ENCODE results near the gene CENPS.
A peak's percentile ranks its signal among the peaks of the same experiment; 100 is the strongest.
"Not testable (repeated sequence)": the region's sequence is repeated elsewhere in the genome, so short reads cannot be mapped to it uniquely, and the experiment has no call there.

Gene CENPS

GRCh38 chr1:10400013-10400412 is 30.2 kb upstream of the CENPS start:
- H3K4me1 Mint-ChIP-seq = peaks cover 39% of the 10 kb centered on the region
- CTCF ChIA-PET = interaction anchor here (0.8 to 3.2 kb wide), 2 partner anchors 30 to 94 kb away, joined by 3 to 11 read pairs; partner anchors contain the start of gene CENPS
- no peaks in the 10 kb centered on the region for H3K9me3 Mint-ChIP-seq
- no peak for DNase-seq
- peak overlapping the region; percentile 58 for H3K27ac Mint-ChIP-seq
- peaks cover 28% of the 10 kb centered on the region for H3K36me3 Mint-ChIP-seq
- H3K4me3 Mint-ChIP-seq = peak overlapping the region; percentile 81
- H3K27me3 Mint-ChIP-seq = peaks cover 5% of the 10 kb centered on the region

GRCh38 chr1:10401281-10401680 is 29.0 kb upstream of the CENPS start:
- Mint-ChIP-seq H3K4me3 (no peak overlapping the region), H3K27ac (no peak overlapping the region), H3K36me3 (peaks cover 29% of the 10 kb centered on the region), H3K4me1 (peaks cover 39% of the 10 kb centered on the region), H3K27me3 (peaks cover 5% of the 10 kb centered on the region), H3K9me3 (no peaks in the 10 kb centered on the region)
- CTCF ChIA-PET = interaction anchor here (3.2 kb wide), 1 partner anchor 29 kb away, joined by 11 read pairs; the partner anchor contains the start of gene CENPS
- no peak for DNase-seq

- Mint-ChIP-seq H3K4me3 (no peak overlapping the region), H3K27me3 (peaks cover 5% of the 10 kb centered on the region), H3K27ac (no peak overlapping the region), H3K36me3 (peaks cover 41% of the 10 kb centered on the region), H3K9me3 (no peaks in the 10 kb centered on the region), H3K4me1 (peaks cover 36% of the 10 kb centered on the region)
- CTCF ChIA-PET = no interaction called here
- no peak for DNase-seq
These were observed 27.4 kb upstream of the CENPS start for GRCh38 chr1:10402729-10403274.

- Mint-ChIP-seq H3K36me3 (peaks cover 56% of the 10 kb centered on the region), H3K4me3 (no peak overlapping the region), H3K27ac (no peak overlapping the region), H3K4me1 (peaks cover 5% of the 10 kb centered on the region), H3K9me3 (no peaks in the 10 kb centered on the region), H3K27me3 (no peaks in the 10 kb centered on the region)
- CTCF ChIA-PET = no interaction called here
- DNase-seq = no peak
These were observed 23.0 kb upstream of the CENPS start for GRCh38 chr1:10407201-10407600.

- peak; percentile 25 for DNase-seq
- Mint-ChIP-seq H3K36me3 (peaks cover 68% of the 10 kb centered on the region), H3K27ac (peak overlapping the region; percentile 90), H3K27me3 (no peaks in the 10 kb centered on the region), H3K4me3 (peak overlapping the region; percentile 53), H3K4me1 (peaks cover 23% of the 10 kb centered on the region), H3K9me3 (no peaks in the 10 kb centered on the region)
- CTCF ChIA-PET = interaction anchor here (0.8 to 1.0 kb wide), 2 partner anchors 14 to 205 kb away, joined by 3 to 4 read pairs; partner anchors contain the start of gene KIF1B
These were observed 14.9 kb upstream of the CENPS start for GRCh38 chr1:10415211-10415930.

- Mint-ChIP-seq H3K27ac (peak overlapping the region; percentile 15), H3K4me1 (peaks cover 23% of the 10 kb centered on the region), H3K36me3 (peaks cover 67% of the 10 kb centered on the region)
- not testable (repeated sequence) for DNase-seq, H3K27me3 Mint-ChIP-seq, H3K4me3 Mint-ChIP-seq, H3K9me3 Mint-ChIP-seq
- CTCF ChIA-PET = interaction anchor here (0.8 kb wide), 1 partner anchor 206 kb away, joined by 3 read pairs; the partner anchor contains the start of gene KIF1B
These were observed 14.3 kb upstream of the CENPS start for GRCh38 chr1:10415967-10416366.

GRCh38 chr1:10418741-10419140 is 11.5 kb upstream of the CENPS start:
- peaks cover 45% of the 10 kb centered on the region for H3K36me3 Mint-ChIP-seq
- H3K27ac Mint-ChIP-seq, DNase-seq, CTCF ChIA-PET, H3K4me3 Mint-ChIP-seq, H3K9me3 Mint-ChIP-seq, H3K27me3 Mint-ChIP-seq: not testable (repeated sequence)
- H3K4me1 Mint-ChIP-seq = peaks cover 23% of the 10 kb centered on the region

- Mint-ChIP-seq H3K4me1 (peaks cover 19% of the 10 kb centered on the region), H3K9me3 (no peaks in the 10 kb centered on the region), H3K36me3 (peaks cover 42% of the 10 kb centered on the region), H3K27ac (peak overlapping the region; percentile 37), H3K4me3 (no peak overlapping the region), H3K27me3 (no peaks in the 10 kb centered on the region)
- no peak for DNase-seq
- CTCF ChIA-PET = no interaction called here
These were observed 10.9 kb upstream of the CENPS start for GRCh38 chr1:10419351-10419750.

- no peak for DNase-seq
- CTCF ChIA-PET = interaction anchor here (0.6 kb wide), 1 partner anchor 64 kb away, joined by 3 read pairs; no protein-coding TSS in a partner anchor
- H3K4me1 Mint-ChIP-seq = no peaks in the 10 kb centered on the region
- H3K9me3 Mint-ChIP-seq = no peaks in the 10 kb centered on the region
- H3K27me3 Mint-ChIP-seq = no peaks in the 10 kb centered on the region
- peaks cover 31% of the 10 kb centered on the region for H3K36me3 Mint-ChIP-seq
- no peak overlapping the region for H3K27ac Mint-ChIP-seq
- H3K4me3 Mint-ChIP-seq = no peak overlapping the region
These were observed 8.6 kb upstream of the CENPS start for GRCh38 chr1:10421637-10422036.

GRCh38 chr1:10424034-10424433 is 6.2 kb upstream of the CENPS start:
- H3K4me1 Mint-ChIP-seq = peaks cover 5% of the 10 kb centered on the region
- H3K9me3 Mint-ChIP-seq = no peaks in the 10 kb centered on the region
- no peaks in the 10 kb centered on the region for H3K27me3 Mint-ChIP-seq
- CTCF ChIA-PET = interaction anchor here (0.7 to 1.4 kb wide), 3 partner anchors 47 to 83 kb away, joined by 3 read pairs; no protein-coding TSS in a partner anchor
- no peak overlapping the region for H3K4me3 Mint-ChIP-seq
- H3K36me3 Mint-ChIP-seq = peaks cover 14% of the 10 kb centered on the region
- no peak for DNase-seq
- H3K27ac Mint-ChIP-seq = no peak overlapping the region

- DNase-seq = no peak
- Mint-ChIP-seq H3K9me3 (no peaks in the 10 kb centered on the region), H3K4me3 (no peak overlapping the region), H3K27me3 (no peaks in the 10 kb centered on the region), H3K4me1 (peaks cover 11% of the 10 kb centered on the region), H3K36me3 (peaks cover 9% of the 10 kb centered on the region), H3K27ac (no peak overlapping the region)
- CTCF ChIA-PET = interaction anchor here (0.7 to 1.4 kb wide), 3 partner anchors 48 to 83 kb away, joined by 3 read pairs; no protein-coding TSS in a partner anchor
These were observed 5.6 kb upstream of the CENPS start for GRCh38 chr1:10424651-10425050.

- H3K36me3 Mint-ChIP-seq, H3K27me3 Mint-ChIP-seq, H3K9me3 Mint-ChIP-seq, H3K4me3 Mint-ChIP-seq, DNase-seq, H3K27ac Mint-ChIP-seq: not testable (repeated sequence)
- CTCF ChIA-PET = interaction anchor here (0.9 kb wide), 1 partner anchor 48 kb away, joined by 4 read pairs; no protein-coding TSS in a partner anchor
- H3K4me1 Mint-ChIP-seq = peaks cover 18% of the 10 kb centered on the region
These were observed 4.3 kb upstream of the CENPS start for GRCh38 chr1:10425826-10426534.

- not testable (repeated sequence) for DNase-seq, H3K36me3 Mint-ChIP-seq, H3K27me3 Mint-ChIP-seq, H3K4me3 Mint-ChIP-seq, H3K27ac Mint-ChIP-seq, H3K9me3 Mint-ChIP-seq
- CTCF ChIA-PET = interaction anchor here (0.9 kb wide), 1 partner anchor 49 kb away, joined by 4 read pairs; no protein-coding TSS in a partner anchor
- peaks cover 23% of the 10 kb centered on the region for H3K4me1 Mint-ChIP-seq
These were observed 3.7 kb upstream of the CENPS start for GRCh38 chr1:10426535-10426848.

- CTCF ChIA-PET = interaction anchor here (0.7 to 4.1 kb wide), 12 partner anchors 14 to 552 kb away, joined by 3 to 106 read pairs (median 4); partner anchors contain the start of genes KIF1B, NMNAT1 and PGD
- DNase-seq = no peak
- H3K4me3 Mint-ChIP-seq = no peak overlapping the region
These were observed 1.2 kb upstream of the CENPS start for GRCh38 chr1:10428984-10429383.

More at GRCh38 chr1:10428984-10429383, 1.2 kb upstream of the CENPS start:
- Mint-ChIP-seq H3K4me1 (peaks cover 33% of the 10 kb centered on the region), H3K27me3 (no peaks in the 10 kb centered on the region), H3K27ac (peak overlapping the region; percentile 28), H3K9me3 (no peaks in the 10 kb centered on the region), H3K36me3 (no peaks in the 10 kb centered on the region)
